ENCODE results near the gene DNAI4.
"Not testable (repeated sequence)": the region's sequence is repeated elsewhere in the genome, so short reads cannot be mapped to it uniquely, and the experiment has no call there.

The DNAI4 gene

GRCh38 chr1:66929146-66929688 is 4.6 kb upstream of the DNAI4 start:
- Histone ChIP-seq H3K36me3 (ENCODE audit: control insufficient read depth, insufficient read depth, low read length) (no peaks in the 10 kb centered on the region), H3K4me1 (ENCODE audit: control insufficient read depth, insufficient read depth, low read length) (no peaks in the 10 kb centered on the region), H3K4me3 (ENCODE audit: low read length) (no peak overlapping the region; the same call in 1 of the 2 replicates), H3K27ac (ENCODE audit: low read length) (no peak overlapping the region), H3K27me3 (ENCODE audit: control insufficient read depth, insufficient read depth, low read length) (no peaks in the 10 kb centered on the region), H3K9me3 (ENCODE audit: control insufficient read depth, insufficient read depth, low read length) (no peaks in the 10 kb centered on the region)
- WGBS (ENCODE audit: insufficient coverage, insufficient read length): no CpG with 5 or more reads among the region's 3 CpGs
- DNase-seq (ENCODE audit: low read depth, low spot score): no peak

- no peaks in the 10 kb centered on the region for H3K27me3 ChIP-seq (ENCODE audit: control insufficient read depth, insufficient read depth, low read length)
- H3K9me3 ChIP-seq (ENCODE audit: control insufficient read depth, insufficient read depth, low read length): no peaks in the 10 kb centered on the region
- no peak for DNase-seq (ENCODE audit: low read depth, low spot score)
- no peaks in the 10 kb centered on the region for H3K36me3 ChIP-seq (ENCODE audit: control insufficient read depth, insufficient read depth, low read length)
- no peaks in the 10 kb centered on the region for H3K4me1 ChIP-seq (ENCODE audit: control insufficient read depth, insufficient read depth, low read length)
- no peak overlapping the region for H3K27ac ChIP-seq (ENCODE audit: low read length)
- H3K4me3 ChIP-seq (ENCODE audit: low read length): no peak overlapping the region
Observed at GRCh38 chr1:66927528-66927927, 2.9 kb upstream of the DNAI4 start.

GRCh38 chr1:66925944-66926343 is 1.3 kb upstream of the DNAI4 start:
- Histone ChIP-seq H3K9me3 (ENCODE audit: control insufficient read depth, insufficient read depth, low read length) (no peaks in the 10 kb centered on the region), H3K27ac (ENCODE audit: low read length) (no peak overlapping the region), H3K4me1 (ENCODE audit: control insufficient read depth, insufficient read depth, low read length) (no peaks in the 10 kb centered on the region), H3K36me3 (ENCODE audit: control insufficient read depth, insufficient read depth, low read length) (no peaks in the 10 kb centered on the region), H3K27me3 (ENCODE audit: control insufficient read depth, insufficient read depth, low read length) (no peaks in the 10 kb centered on the region), H3K4me3 (ENCODE audit: low read length) (peak overlapping the region; percentile 87; the same call in 1 of the 2 replicates)
- no peak for DNase-seq (ENCODE audit: low read depth, low spot score)
- no CpG with 5 or more reads among the region's 9 CpGs for WGBS (ENCODE audit: insufficient coverage, insufficient read length)

GRCh38 chr1:66925558-66925910 is 878 bp upstream of the DNAI4 start:
- Histone ChIP-seq H3K36me3 (ENCODE audit: control insufficient read depth, insufficient read depth, low read length) (no peaks in the 10 kb centered on the region), H3K9me3 (ENCODE audit: control insufficient read depth, insufficient read depth, low read length) (no peaks in the 10 kb centered on the region), H3K4me1 (ENCODE audit: control insufficient read depth, insufficient read depth, low read length) (no peaks in the 10 kb centered on the region), H3K27me3 (ENCODE audit: control insufficient read depth, insufficient read depth, low read length) (no peaks in the 10 kb centered on the region), H3K4me3 (ENCODE audit: low read length) (peak overlapping the region; percentile 87; the same call in 1 of the 2 replicates), H3K27ac (ENCODE audit: low read length) (no peak overlapping the region)
- WGBS (ENCODE audit: insufficient coverage, insufficient read length): no CpG with 5 or more reads among the region's 11 CpGs
- no peak for DNase-seq (ENCODE audit: low read depth, low spot score)

GRCh38 chr1:66920543-66920942 is 4.1 kb downstream of the DNAI4 start:
- H3K9me3 ChIP-seq (ENCODE audit: control insufficient read depth, insufficient read depth, low read length): no peaks in the 10 kb centered on the region
- H3K36me3 ChIP-seq (ENCODE audit: control insufficient read depth, insufficient read depth, low read length): no peaks in the 10 kb centered on the region
- H3K27me3 ChIP-seq (ENCODE audit: control insufficient read depth, insufficient read depth, low read length): no peaks in the 10 kb centered on the region
- no CpG with 5 or more reads among the region's 2 CpGs for WGBS (ENCODE audit: insufficient coverage, insufficient read length)
- H3K4me3 ChIP-seq (ENCODE audit: low read length): no peak overlapping the region
- no peak overlapping the region for H3K27ac ChIP-seq (ENCODE audit: low read length)
- no peak for DNase-seq (ENCODE audit: low read depth, low spot score)
- no peaks in the 10 kb centered on the region for H3K4me1 ChIP-seq (ENCODE audit: control insufficient read depth, insufficient read depth, low read length)

GRCh38 chr1:66919828-66920227 is 4.8 kb downstream of the DNAI4 start:
- Histone ChIP-seq H3K27me3 (ENCODE audit: control insufficient read depth, insufficient read depth, low read length) (no peaks in the 10 kb centered on the region), H3K9me3 (ENCODE audit: control insufficient read depth, insufficient read depth, low read length) (no peaks in the 10 kb centered on the region)
- WGBS (ENCODE audit: insufficient coverage, insufficient read length): no CpG with 5 or more reads among the region's 3 CpGs

GRCh38 chr1:66919063-66919462 is 5.6 kb downstream of the DNAI4 start:
- no peak for DNase-seq (ENCODE audit: low read depth, low spot score)
- no peaks in the 10 kb centered on the region for H3K9me3 ChIP-seq (ENCODE audit: control insufficient read depth, insufficient read depth, low read length)
- no peak overlapping the region for H3K4me3 ChIP-seq (ENCODE audit: low read length)
- H3K36me3 ChIP-seq (ENCODE audit: control insufficient read depth, insufficient read depth, low read length): no peaks in the 10 kb centered on the region
- no peak overlapping the region for H3K27ac ChIP-seq (ENCODE audit: low read length)
- no peaks in the 10 kb centered on the region for H3K4me1 ChIP-seq (ENCODE audit: control insufficient read depth, insufficient read depth, low read length)
- no CpG with 5 or more reads among the region's 1 CpG for WGBS (ENCODE audit: insufficient coverage, insufficient read length)
- no peaks in the 10 kb centered on the region for H3K27me3 ChIP-seq (ENCODE audit: control insufficient read depth, insufficient read depth, low read length)

More at GRCh38 chr1:66919828-66920227, 4.8 kb downstream of the DNAI4 start:
- no peaks in the 10 kb centered on the region for H3K4me1 ChIP-seq (ENCODE audit: control insufficient read depth, insufficient read depth, low read length)
- no peak overlapping the region for H3K27ac ChIP-seq (ENCODE audit: low read length)
- no peaks in the 10 kb centered on the region for H3K36me3 ChIP-seq (ENCODE audit: control insufficient read depth, insufficient read depth, low read length)
- no peak for DNase-seq (ENCODE audit: low read depth, low spot score)
- H3K4me3 ChIP-seq (ENCODE audit: low read length): no peak overlapping the region

GRCh38 chr1:66917476-66917875 is 7.2 kb downstream of the DNAI4 start:
- Histone ChIP-seq H3K27ac (ENCODE audit: low read length) (no peak overlapping the region), H3K36me3 (ENCODE audit: control insufficient read depth, insufficient read depth, low read length) (no peaks in the 10 kb centered on the region), H3K4me3 (ENCODE audit: low read length) (no peak overlapping the region), H3K27me3 (ENCODE audit: control insufficient read depth, insufficient read depth, low read length) (no peaks in the 10 kb centered on the region), H3K4me1 (ENCODE audit: control insufficient read depth, insufficient read depth, low read length) (no peaks in the 10 kb centered on the region), H3K9me3 (ENCODE audit: control insufficient read depth, insufficient read depth, low read length) (no peaks in the 10 kb centered on the region)
- no CpG with 5 or more reads among the region's 1 CpG for WGBS (ENCODE audit: insufficient coverage, insufficient read length)
- no peak for DNase-seq (ENCODE audit: low read depth, low spot score)

- Histone ChIP-seq H3K36me3 (ENCODE audit: control insufficient read depth, insufficient read depth, low read length) (no peaks in the 10 kb centered on the region), H3K27me3 (ENCODE audit: control insufficient read depth, insufficient read depth, low read length) (no peaks in the 10 kb centered on the region), H3K9me3 (ENCODE audit: control insufficient read depth, insufficient read depth, low read length) (no peaks in the 10 kb centered on the region), H3K27ac (ENCODE audit: low read length) (no peak overlapping the region), H3K4me3 (ENCODE audit: low read length) (no peak overlapping the region), H3K4me1 (ENCODE audit: control insufficient read depth, insufficient read depth, low read length) (no peaks in the 10 kb centered on the region)
- WGBS (ENCODE audit: insufficient coverage, insufficient read length): no CpG with 5 or more reads among the region's 2 CpGs
- no peak for DNase-seq (ENCODE audit: low read depth, low spot score)
Observed at GRCh38 chr1:66916320-66916719, 8.3 kb downstream of the DNAI4 start.

GRCh38 chr1:66915203-66915602 is 9.5 kb downstream of the DNAI4 start:
- H3K27ac ChIP-seq (ENCODE audit: low read length); H3K36me3 ChIP-seq (ENCODE audit: control insufficient read depth, insufficient read depth, low read length); H3K27me3 ChIP-seq (ENCODE audit: control insufficient read depth, insufficient read depth, low read length); H3K4me3 ChIP-seq (ENCODE audit: low read length); H3K9me3 ChIP-seq (ENCODE audit: control insufficient read depth, insufficient read depth, low read length); H3K4me1 ChIP-seq (ENCODE audit: control insufficient read depth, insufficient read depth, low read length); DNase-seq (ENCODE audit: low read depth, low spot score): not testable (repeated sequence)
- WGBS (ENCODE audit: insufficient coverage, insufficient read length): no CpG with 5 or more reads among the region's 1 CpG

- Histone ChIP-seq H3K36me3 (ENCODE audit: control insufficient read depth, insufficient read depth, low read length) (no peaks in the 10 kb centered on the region), H3K9me3 (ENCODE audit: control insufficient read depth, insufficient read depth, low read length) (no peaks in the 10 kb centered on the region), H3K27me3 (ENCODE audit: control insufficient read depth, insufficient read depth, low read length) (no peaks in the 10 kb centered on the region), H3K4me1 (ENCODE audit: control insufficient read depth, insufficient read depth, low read length) (no peaks in the 10 kb centered on the region), H3K4me3 (ENCODE audit: low read length) (no peak overlapping the region), H3K27ac (ENCODE audit: low read length) (no peak overlapping the region)
- no peak for DNase-seq (ENCODE audit: low read depth, low spot score)
- no CpG with 5 or more reads among the region's 3 CpGs for WGBS (ENCODE audit: insufficient coverage, insufficient read length)
Observed at GRCh38 chr1:66893712-66894111, 30.9 kb downstream of the DNAI4 start.

Measured in iPS DF 6.9 (cell line).